ENCODE measurements around the gene FBXL22. TPM values are rescaled to one million over a fixed set of nuclear protein-coding genes. Genes with fewer than 3 reads are reported as not detected.

The FBXL22 gene
- total and polyA plus RNA-seq, 2 of the 8 experiments (the other 6 are each of a cell fraction or from before 2014, with no cell fraction given): 0.09 to 0.47 TPM

DNA sequence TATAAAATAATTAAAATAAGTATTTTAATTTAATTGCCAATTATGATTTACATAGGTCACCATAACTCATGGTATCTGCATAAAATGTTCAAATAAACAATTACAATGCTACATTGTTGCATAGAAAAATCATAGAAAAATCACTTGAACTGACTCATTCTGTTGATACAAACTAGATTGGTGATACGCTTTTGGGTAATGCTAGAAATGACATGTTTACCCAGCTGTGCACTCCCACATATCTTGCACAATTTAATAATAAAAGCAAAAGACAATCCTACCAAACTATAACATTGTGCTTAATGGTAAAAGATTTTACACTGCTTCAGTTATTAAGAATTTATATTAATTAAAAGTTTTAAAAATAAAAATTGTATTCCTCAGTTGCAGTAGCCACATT lies 45.8 kb upstream of the FBXL22 start:
- H2BK15ac ChIP-seq (ENCODE audit: low read length): no peak overlapping the region
- no peaks in the 10 kb centered on the region for H3K9me3 ChIP-seq (ENCODE audit: insufficient read depth in 2 of 2, low read depth in 1 of 2, low read length in 1 of 2)
- H3K36me3 ChIP-seq (ENCODE audit: control insufficient read depth in 2 of 4, insufficient read depth in 4 of 4, low read length in 3 of 4): no peaks in the 10 kb centered on the region
- no peak overlapping the region for H3K4ac ChIP-seq (replicated peaks; ENCODE audit: insufficient read length, low read depth, low read length)
- no peak overlapping the region for H3K4me3 ChIP-seq (ENCODE audit: extremely low read depth in 1 of 4, insufficient read depth in 2 of 4, low read depth in 3 of 4, low read length in 4 of 4)
- FAIRE-seq (no peak), DNase-seq (ENCODE audit: low read depth in 1 of 2, low spot score in 2 of 2) (no peak)
- no peaks in the 10 kb centered on the region for H3K79me1 ChIP-seq (ENCODE audit: low read depth, low read length)
- CTCF ChIA-PET (ENCODE audit: partially characterized antibody): interaction anchor here (0.6 to 1.6 kb wide), 3 partner anchors 20 to 308 kb away, joined by 3 to 4 read pairs (median 3); no protein-coding TSS in a partner anchor
- H3K27me3 ChIP-seq (replicated peaks in 1 of 4; ENCODE audit: control insufficient read depth in 3 of 4, extremely low read depth in 1 of 4, insufficient read depth in 3 of 4, low read length in 3 of 4): no peaks in the 10 kb centered on the region
- H2BK5ac ChIP-seq (ENCODE audit: low read depth, low read length): no peak overlapping the region
- H3K18ac ChIP-seq (ENCODE audit: extremely low read depth, low read length): no peak overlapping the region
- no peak overlapping the region for H4K91ac ChIP-seq (replicated peaks; ENCODE audit: insufficient read length, low read length)
- H3K23ac ChIP-seq (ENCODE audit: insufficient read length): no peak overlapping the region
- no peak overlapping the region for H4K8ac ChIP-seq (ENCODE audit: extremely low read depth, insufficient read depth, low read length)
- no peak overlapping the region for H2BK20ac ChIP-seq (ENCODE audit: low read length)
- H2AK5ac ChIP-seq (ENCODE audit: low read depth, low read length): no peak overlapping the region
- 86% methylated on average over 1 of the region's 1 CpG; no CpG with 5 or more reads in 1 of the 2 experiments for WGBS, 2 experiments (ENCODE audit: extremely low coverage in 1 of 2, insufficient coverage in 1 of 2, insufficient read length in 1 of 2, insufficient replicate concordance in 2 of 2, low coverage in 1 of 2, low lambda C conversion rate in 2 of 2, missing lambda C conversion rate in 1 of 2)
- no peak overlapping the region for H3K56ac ChIP-seq (replicated peaks; ENCODE audit: insufficient read length, low read depth, low read length)
- H4K5ac ChIP-seq (ENCODE audit: insufficient read length, low read depth, low read length): no peak overlapping the region
- H2AFZ ChIP-seq (ENCODE audit: low read length): no peak overlapping the region
- no peaks in the 10 kb centered on the region for H3K79me2 ChIP-seq (ENCODE audit: control insufficient read depth in 1 of 2, insufficient read depth in 2 of 2, low read length in 2 of 2)
- H3K4me2 ChIP-seq (ENCODE audit: insufficient read depth in 1 of 2, low read depth in 2 of 2, low read length in 2 of 2): no peak overlapping the region
- H3K14ac ChIP-seq (ENCODE audit: insufficient read length): no peak overlapping the region
- H3K4me1 ChIP-seq (replicated peaks in 1 of 4; ENCODE audit: control insufficient read depth in 3 of 4, insufficient read depth in 4 of 4, low read length in 3 of 4): peaks cover 0 to 5% (median 2%) of the 10 kb centered on the region in 4 experiments; a peak in 2 of 7 replicates
- H3K9ac ChIP-seq (replicated peaks in 1 of 4; ENCODE audit: extremely low read depth in 1 of 4, low read depth in 3 of 4, low read length in 3 of 4): no peak overlapping the region
- no peak overlapping the region for H2BK120ac ChIP-seq (replicated peaks; ENCODE audit: low read depth, low read length)
- no peak for TF ChIP-seq NRF1 (IDR thresholded peaks at IDR 0.05; ENCODE audit: low read depth, low read length)
- TF ChIP-seq, protein P1, sequence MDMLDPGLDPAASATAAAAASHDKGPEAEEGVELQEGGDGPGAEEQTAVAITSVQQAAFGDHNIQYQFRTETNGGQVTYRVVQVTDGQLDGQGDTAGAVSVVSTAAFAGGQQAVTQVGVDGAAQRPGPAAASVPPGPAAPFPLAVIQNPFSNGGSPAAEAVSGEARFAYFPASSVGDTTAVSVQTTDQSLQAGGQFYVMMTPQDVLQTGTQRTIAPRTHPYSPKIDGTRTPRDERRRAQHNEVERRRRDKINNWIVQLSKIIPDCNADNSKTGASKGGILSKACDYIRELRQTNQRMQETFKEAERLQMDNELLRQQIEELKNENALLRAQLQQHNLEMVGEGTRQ (IDR thresholded peaks at IDR 0.05; ENCODE audit: low read length): no peak
- no peak for TF ChIP-seq BRCA1 (IDR thresholded peaks at IDR 0.05; ENCODE audit: low read depth, low read length)
- no peak for TF ChIP-seq TEAD4 (IDR thresholded peaks at IDR 0.05; ENCODE audit: low read depth, low read length)
- TF ChIP-seq CHD2 (IDR thresholded peaks at IDR 0.05; ENCODE audit: low read length): no peak
- TF ChIP-seq TAF1 (IDR thresholded peaks at IDR 0.05; ENCODE audit: low read depth, low read length): no peak
- TF ChIP-seq CBX5 (IDR thresholded peaks at IDR 0.05; ENCODE audit: low read depth, low read length): no peak
- POLR2A ChIA-PET (ENCODE audit: partially characterized antibody): interaction anchor here (1.5 kb wide), 1 partner anchor 13 kb away, joined by 3 read pairs; no protein-coding TSS in a partner anchor
- no peaks in the 10 kb centered on the region for H4K20me1 ChIP-seq (replicated peaks in 1 of 2; ENCODE audit: control insufficient read depth in 1 of 2, insufficient read depth in 2 of 2, low read length in 2 of 2)
- no peaks in the 10 kb centered on the region for H3K23me2 ChIP-seq (ENCODE audit: low read depth, low read length)
- no peak overlapping the region for H2BK12ac ChIP-seq (ENCODE audit: low read depth, low read length)
- H3K27ac ChIP-seq (ENCODE audit: low read depth, low read length): no peak overlapping the region

All from H1 (cell line).